Ectodermal cell (in vitro differentiated cells): ENCODE results near the gene UGT1A9.

Source experiments
- H3K27ac ChIP-seq: 2 replicates; pipeline ENCODE4 v1.7.0; 2013; ENCODE audit warnings: mild to moderate bottlenecking, low read depth, low read length; ENCODE audit not compliant: insufficient read depth, poor library complexity, severe bottlenecking
- H3K27me3 ChIP-seq: 2 replicates; pipeline ENCODE4 v1.7.0; 2013; ENCODE audit warnings: mild to moderate bottlenecking, low read length; ENCODE audit not compliant: insufficient read depth, control insufficient read depth, poor library complexity, severe bottlenecking
- H3K36me3 ChIP-seq: one replicate; pipeline ENCODE4 v1.7.0; 2013; ENCODE audit warnings: low read length; ENCODE audit not compliant: control insufficient read depth, insufficient read depth
- H3K4me1 ChIP-seq: one replicate; pipeline ENCODE4 v1.7.0; 2013; ENCODE audit warnings: low read length; ENCODE audit not compliant: control insufficient read depth, insufficient read depth
- H3K4me3 ChIP-seq: 2 replicates; pipeline ENCODE4 v1.7.0; 2013; ENCODE audit warnings: low read depth, low read length, control low read depth; ENCODE audit not compliant: insufficient read depth
- H3K9me3 ChIP-seq: 2 replicates; pipeline ENCODE4 v1.7.0; 2013; ENCODE audit warnings: mild to moderate bottlenecking, low read length, moderate library complexity; ENCODE audit not compliant: control insufficient read depth
- WGBS, 2 experiments: methylation state at CpG; one replicate each; pipeline ENCODE4 v1.1.7; 2013; ENCODE audit warnings: missing lambda C conversion rate in 2 of 2; 5-methylcytosine and 5-hydroxymethylcytosine counted together

UGT1A9 gene

DNA sequence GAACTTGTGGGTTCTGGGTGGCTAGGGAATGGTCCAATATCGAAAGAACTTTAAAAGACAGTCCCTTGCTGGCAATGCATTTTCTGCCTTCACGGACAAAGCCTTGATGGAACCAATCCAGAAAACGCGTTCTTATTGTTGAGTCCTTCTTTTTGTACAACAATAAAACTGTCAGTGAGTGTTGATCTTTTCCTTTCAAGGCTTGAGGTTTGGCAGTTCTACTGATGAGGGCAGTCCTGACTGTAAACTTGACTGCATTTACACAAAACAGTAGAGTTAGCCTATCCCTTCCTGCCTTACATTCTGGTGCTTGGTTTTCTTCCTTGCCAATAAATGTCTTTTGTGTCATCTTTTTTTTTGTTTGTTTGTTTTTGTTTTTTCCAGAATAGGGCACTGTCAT, 7.5 kb downstream of the UGT1A9 start:
- Histone ChIP-seq H3K9me3 (no peaks in the 10 kb centered on the region), H3K27ac (no peak overlapping the region), H3K4me3 (no peak overlapping the region), H3K4me1 (no peaks in the 10 kb centered on the region), H3K36me3 (no peaks in the 10 kb centered on the region), H3K27me3 (no peaks in the 10 kb centered on the region)
- 91 to 96% methylated on average over 4 of the region's 4 CpGs for WGBS, 2 experiments

GRCh38 chr2:233680361-233681045, 8.8 kb downstream of the UGT1A9 start:
- no peaks in the 10 kb centered on the region for H3K9me3 ChIP-seq

GRCh38 chr2:233681521-233682099, 9.9 kb downstream of the UGT1A9 start, which contains the start of gene UGT1A7:
Gene UGT1A7 (plus strand): TSS chr2:233681901. CDS start chr2:233681938, 37 bp downstream.
- 83 to 89% methylated on average over 5 of the region's 5 CpGs for WGBS, 2 experiments
- Histone ChIP-seq H3K4me1 (no peaks in the 10 kb centered on the region), H3K36me3 (no peaks in the 10 kb centered on the region), H3K4me3 (no peak within 1 kb of the TSS), H3K27me3 (no peaks in the 10 kb centered on the region), H3K27ac (no peak within 1 kb of the TSS), H3K9me3 (no peaks in the 10 kb centered on the region)

More at GRCh38 chr2:233680361-233681045, 8.8 kb downstream of the UGT1A9 start:
- no peaks in the 10 kb centered on the region for H3K4me1 ChIP-seq
- H3K4me3 ChIP-seq: no peak overlapping the region
- no peaks in the 10 kb centered on the region for H3K36me3 ChIP-seq
- WGBS, 2 experiments: 83 to 89% methylated on average over 4 of the region's 4 CpGs
- H3K27ac ChIP-seq: no peak overlapping the region
- no peaks in the 10 kb centered on the region for H3K27me3 ChIP-seq

- no peaks in the 10 kb centered on the region for H3K4me1 ChIP-seq
- no peaks in the 10 kb centered on the region for H3K36me3 ChIP-seq
- no peaks in the 10 kb centered on the region for H3K9me3 ChIP-seq
- H3K4me3 ChIP-seq: no peak overlapping the region
- no peaks in the 10 kb centered on the region for H3K27me3 ChIP-seq
- WGBS, 2 experiments: 67 to 91% methylated on average over 1 of the region's 1 CpG
- H3K27ac ChIP-seq: no peak overlapping the region
Observed at GRCh38 chr2:233684640-233685039, 12.9 kb downstream of the UGT1A9 start.

GRCh38 chr2:233686928-233687327, 15.2 kb downstream of the UGT1A9 start:
- no peaks in the 10 kb centered on the region for H3K36me3 ChIP-seq
- no peak overlapping the region for H3K27ac ChIP-seq
- H3K27me3 ChIP-seq: no peaks in the 10 kb centered on the region
- 86 to 92% methylated on average over 5 of the region's 5 CpGs for WGBS, 2 experiments
- no peaks in the 10 kb centered on the region for H3K4me1 ChIP-seq
- H3K9me3 ChIP-seq: no peaks in the 10 kb centered on the region
- H3K4me3 ChIP-seq: no peak overlapping the region

DNA sequence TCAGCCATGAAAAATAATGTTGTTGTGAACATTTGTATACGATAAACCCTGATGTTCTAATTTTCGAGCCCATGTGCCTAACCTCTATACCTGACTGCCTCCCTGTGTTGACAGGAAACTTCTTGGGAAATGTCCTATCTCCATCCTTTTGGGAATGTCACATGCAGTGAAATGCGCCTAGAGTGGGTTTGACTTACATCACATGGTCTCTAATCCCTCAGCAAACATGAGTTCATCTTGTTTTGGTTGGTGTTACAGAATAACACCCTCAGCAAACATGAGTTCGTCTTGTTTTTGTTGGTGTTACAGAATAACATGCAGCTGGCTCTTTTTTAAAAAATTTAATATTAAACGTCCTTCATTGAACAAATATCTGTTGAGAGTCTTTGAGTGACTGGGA, 16.6 kb downstream of the UGT1A9 start:
- WGBS, 2 experiments: 94% methylated on average over 5 of the region's 5 CpGs
- no peaks in the 10 kb centered on the region for H3K27me3 ChIP-seq
- H3K4me3 ChIP-seq: no peak overlapping the region
- no peak overlapping the region for H3K27ac ChIP-seq
- no peaks in the 10 kb centered on the region for H3K36me3 ChIP-seq
- H3K9me3 ChIP-seq: no peaks in the 10 kb centered on the region
- no peaks in the 10 kb centered on the region for H3K4me1 ChIP-seq

DNA sequence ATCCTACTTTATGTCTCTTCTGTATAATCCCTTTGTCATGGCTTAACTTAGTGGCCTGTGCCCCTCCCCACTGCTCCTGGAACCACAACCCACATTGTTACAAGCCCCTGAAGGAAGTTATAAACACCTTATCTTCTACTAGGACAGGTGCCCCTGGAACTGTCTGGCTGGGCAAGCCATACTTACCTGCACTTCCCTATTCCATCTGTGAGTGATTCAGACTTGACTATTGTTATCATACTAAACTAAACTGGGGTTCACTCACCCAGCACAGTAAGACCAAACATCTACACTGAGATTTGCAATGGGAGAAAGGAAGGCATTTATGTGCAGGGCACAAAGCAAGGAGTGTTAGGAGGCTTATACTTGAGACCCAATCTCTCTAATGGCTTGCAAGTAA, 17.3 kb downstream of the UGT1A9 start:
- no peaks in the 10 kb centered on the region for H3K36me3 ChIP-seq
- no peaks in the 10 kb centered on the region for H3K4me1 ChIP-seq
- H3K27me3 ChIP-seq: no peaks in the 10 kb centered on the region
- no peak overlapping the region for H3K4me3 ChIP-seq
- no peaks in the 10 kb centered on the region for H3K9me3 ChIP-seq
- no peak overlapping the region for H3K27ac ChIP-seq

DNA sequence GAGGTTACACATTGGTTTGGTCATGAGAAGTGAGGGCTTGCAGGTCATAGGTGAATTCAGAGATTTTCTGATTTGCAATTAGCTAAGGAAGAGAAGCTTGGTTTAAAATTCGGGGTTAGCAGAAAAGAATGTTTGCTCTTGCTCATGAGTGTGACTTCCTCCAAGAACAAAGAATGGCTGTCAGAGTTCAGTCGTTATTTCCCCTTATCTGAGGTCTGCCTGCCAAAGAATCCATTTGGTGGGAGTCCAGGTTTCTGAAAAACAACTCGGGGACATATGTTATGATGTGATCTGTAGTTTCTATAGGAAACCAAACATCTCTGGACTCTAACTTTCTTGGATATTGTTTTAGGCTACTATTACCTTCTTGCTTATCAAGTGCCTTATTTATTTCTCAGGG, 17.8 kb downstream of the UGT1A9 start:
- no peaks in the 10 kb centered on the region for H3K9me3 ChIP-seq
- no peaks in the 10 kb centered on the region for H3K36me3 ChIP-seq
- no peak overlapping the region for H3K4me3 ChIP-seq
- H3K4me1 ChIP-seq: no peaks in the 10 kb centered on the region
- no peak overlapping the region for H3K27ac ChIP-seq
- WGBS, 2 experiments: 88% methylated on average over 3 of the region's 3 CpGs
- no peaks in the 10 kb centered on the region for H3K27me3 ChIP-seq

DNA sequence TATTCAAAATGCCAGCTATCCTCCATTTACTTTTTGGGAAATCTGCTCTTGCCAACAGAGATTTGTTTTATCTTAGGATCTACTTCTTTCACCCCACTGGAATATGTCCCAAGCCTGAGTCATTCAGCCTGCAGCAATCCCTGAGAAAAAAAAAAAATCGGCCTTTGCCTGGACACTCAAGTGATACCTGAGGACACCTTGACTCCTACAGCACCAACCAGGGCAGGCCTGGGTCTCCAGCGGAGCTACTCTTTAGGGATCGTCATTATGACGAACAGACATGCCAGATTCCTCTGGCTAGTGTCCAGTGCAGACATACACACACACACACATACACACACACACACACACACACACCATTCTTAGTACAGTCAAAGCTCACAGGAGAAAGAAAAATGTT, 18.7 kb downstream of the UGT1A9 start:
- no peaks in the 10 kb centered on the region for H3K9me3 ChIP-seq
- WGBS, 2 experiments: 91 to 95% methylated on average over 4 of the region's 4 CpGs
- no peak overlapping the region for H3K27ac ChIP-seq
- no peaks in the 10 kb centered on the region for H3K4me1 ChIP-seq
- no peaks in the 10 kb centered on the region for H3K36me3 ChIP-seq
- no peak overlapping the region for H3K4me3 ChIP-seq
- no peaks in the 10 kb centered on the region for H3K27me3 ChIP-seq

GRCh38 chr2:233691443-233692433, 20.0 kb downstream of the UGT1A9 start:
- WGBS, 2 experiments: 86 to 87% methylated on average over 10 of the region's 11 CpGs
- no peak overlapping the region for H3K4me3 ChIP-seq
- H3K27me3 ChIP-seq: no peaks in the 10 kb centered on the region
- no peaks in the 10 kb centered on the region for H3K9me3 ChIP-seq
- no peaks in the 10 kb centered on the region for H3K36me3 ChIP-seq
- no peak overlapping the region for H3K27ac ChIP-seq
- no peaks in the 10 kb centered on the region for H3K4me1 ChIP-seq
